Measurements from ENCODE around the gene HEPHL1.

The HEPHL1 gene

GRCh38 chr11:94043241-94043640 is 22.1 kb downstream of the HEPHL1 start:
- no peak for ATAC-seq
- no peaks in the 10 kb centered on the region for H3K4me1 Mint-ChIP-seq
- H3K4me3 Mint-ChIP-seq: no peak overlapping the region
- no peak for DNase-seq (ENCODE audit: low spot score in 2 of 2)
- peaks cover 2% of the 10 kb centered on the region for H3K9me3 Mint-ChIP-seq
- H3K27ac Mint-ChIP-seq: no peak overlapping the region
- H3K36me3 Mint-ChIP-seq: no peaks in the 10 kb centered on the region

GRCh38 chr11:94046796-94047195 is 25.6 kb downstream of the HEPHL1 start:
- H3K4me3 Mint-ChIP-seq: no peak overlapping the region
- H3K9me3 Mint-ChIP-seq: peaks cover 5% of the 10 kb centered on the region
- H3K4me1 Mint-ChIP-seq: no peaks in the 10 kb centered on the region
- no peak overlapping the region for H3K27ac Mint-ChIP-seq
- ATAC-seq (no peak), DNase-seq (ENCODE audit: low spot score in 2 of 2) (no peak)
- H3K36me3 Mint-ChIP-seq: no peaks in the 10 kb centered on the region

GRCh38 chr11:94048032-94048709 is 27.0 kb downstream of the HEPHL1 start:
- H3K27ac Mint-ChIP-seq: no peak overlapping the region
- H3K9me3 Mint-ChIP-seq: peaks cover 5% of the 10 kb centered on the region
- no peaks in the 10 kb centered on the region for H3K4me1 Mint-ChIP-seq
- DNase-seq (ENCODE audit: low spot score in 2 of 2): no peak
- ATAC-seq: no peak
- H3K4me3 Mint-ChIP-seq: no peak overlapping the region
- no peaks in the 10 kb centered on the region for H3K36me3 Mint-ChIP-seq

- H3K4me1 Mint-ChIP-seq: no peaks in the 10 kb centered on the region
- H3K36me3 Mint-ChIP-seq: no peaks in the 10 kb centered on the region
- no peak overlapping the region for H3K27ac Mint-ChIP-seq
- ATAC-seq (no peak), DNase-seq (ENCODE audit: low spot score in 2 of 2) (no peak)
- H3K9me3 Mint-ChIP-seq: peaks cover 5% of the 10 kb centered on the region
- no peak overlapping the region for H3K4me3 Mint-ChIP-seq
Measured at GRCh38 chr11:94049351-94049750, 28.2 kb downstream of the HEPHL1 start.

- no peak for ATAC-seq
- no peaks in the 10 kb centered on the region for H3K36me3 Mint-ChIP-seq
- no peak for DNase-seq (ENCODE audit: low spot score in 2 of 2)
- H3K9me3 Mint-ChIP-seq: no peaks in the 10 kb centered on the region
- H3K4me1 Mint-ChIP-seq: no peaks in the 10 kb centered on the region
- H3K4me3 Mint-ChIP-seq: no peak overlapping the region
- no peak overlapping the region for H3K27ac Mint-ChIP-seq
Measured at GRCh38 chr11:94058630-94059029, 37.5 kb downstream of the HEPHL1 start.

GRCh38 chr11:94059065-94059464 is 37.9 kb downstream of the HEPHL1 start:
- DNase-seq (ENCODE audit: low spot score in 2 of 2) (no peak), ATAC-seq (no peak)
- H3K4me1 Mint-ChIP-seq: no peaks in the 10 kb centered on the region
- H3K4me3 Mint-ChIP-seq: no peak overlapping the region
- H3K36me3 Mint-ChIP-seq: no peaks in the 10 kb centered on the region
- no peaks in the 10 kb centered on the region for H3K9me3 Mint-ChIP-seq
- no peak overlapping the region for H3K27ac Mint-ChIP-seq

- Mint-ChIP-seq H3K9me3 (no peaks in the 10 kb centered on the region), H3K4me3 (no peak overlapping the region), H3K36me3 (no peaks in the 10 kb centered on the region), H3K27ac (no peak overlapping the region), H3K4me1 (no peaks in the 10 kb centered on the region)
- DNase-seq (ENCODE audit: low spot score in 2 of 2) (no peak), ATAC-seq (no peak)
Measured at GRCh38 chr11:94060401-94060800, 39.2 kb downstream of the HEPHL1 start.

GRCh38 chr11:94062360-94062759 is 41.2 kb downstream of the HEPHL1 start:
- ATAC-seq (no peak), DNase-seq (ENCODE audit: low spot score in 2 of 2) (no peak)
- H3K4me1 Mint-ChIP-seq: no peaks in the 10 kb centered on the region
- no peaks in the 10 kb centered on the region for H3K9me3 Mint-ChIP-seq
- no peak overlapping the region for H3K27ac Mint-ChIP-seq
- no peaks in the 10 kb centered on the region for H3K36me3 Mint-ChIP-seq
- no peak overlapping the region for H3K4me3 Mint-ChIP-seq

GRCh38 chr11:94066901-94067429 is 45.8 kb downstream of the HEPHL1 start:
- ATAC-seq (no peak), DNase-seq (ENCODE audit: low spot score in 2 of 2) (no peak)
- Mint-ChIP-seq H3K9me3 (no peaks in the 10 kb centered on the region), H3K4me3 (no peak overlapping the region), H3K27ac (no peak overlapping the region), H3K36me3 (no peaks in the 10 kb centered on the region), H3K4me1 (no peaks in the 10 kb centered on the region)

GRCh38 chr11:94068764-94069163 is 47.6 kb downstream of the HEPHL1 start:
- Mint-ChIP-seq H3K4me1 (no peaks in the 10 kb centered on the region), H3K36me3 (no peaks in the 10 kb centered on the region), H3K4me3 (no peak overlapping the region), H3K9me3 (no peaks in the 10 kb centered on the region), H3K27ac (no peak overlapping the region)
- DNase-seq (ENCODE audit: low spot score in 2 of 2): no peak
- ATAC-seq: no peak

- ATAC-seq (no peak), DNase-seq (ENCODE audit: low spot score in 2 of 2) (no peak)
- H3K9me3 Mint-ChIP-seq: peaks cover 3% of the 10 kb centered on the region
- no peaks in the 10 kb centered on the region for H3K4me1 Mint-ChIP-seq
- no peak overlapping the region for H3K4me3 Mint-ChIP-seq
- H3K27ac Mint-ChIP-seq: no peak overlapping the region
- no peaks in the 10 kb centered on the region for H3K36me3 Mint-ChIP-seq
Measured at GRCh38 chr11:94077552-94078293, 56.6 kb downstream of the HEPHL1 start.

GRCh38 chr11:94084164-94084563 is 63.0 kb downstream of the HEPHL1 start:
- Mint-ChIP-seq H3K36me3 (no peaks in the 10 kb centered on the region), H3K27ac (no peak overlapping the region), H3K4me3 (no peak overlapping the region), H3K4me1 (no peaks in the 10 kb centered on the region), H3K9me3 (peaks cover 3% of the 10 kb centered on the region)
- DNase-seq (ENCODE audit: low spot score in 2 of 2) (no peak), ATAC-seq (no peak)

- H3K4me3 Mint-ChIP-seq: no peak overlapping the region
- ATAC-seq (no peak), DNase-seq (ENCODE audit: low spot score in 2 of 2) (no peak)
- H3K4me1 Mint-ChIP-seq: no peaks in the 10 kb centered on the region
- no peaks in the 10 kb centered on the region for H3K36me3 Mint-ChIP-seq
- H3K9me3 Mint-ChIP-seq: no peaks in the 10 kb centered on the region
- H3K27ac Mint-ChIP-seq: no peak overlapping the region
Measured at GRCh38 chr11:94088906-94089305, 67.8 kb downstream of the HEPHL1 start.

- DNase-seq (ENCODE audit: low spot score in 2 of 2) (no peak), ATAC-seq (no peak)
- Mint-ChIP-seq H3K27ac (no peak overlapping the region), H3K9me3 (no peaks in the 10 kb centered on the region), H3K36me3 (no peaks in the 10 kb centered on the region), H3K4me3 (no peak overlapping the region), H3K4me1 (no peaks in the 10 kb centered on the region)
Measured at GRCh38 chr11:94089341-94089740, 68.2 kb downstream of the HEPHL1 start.

- Mint-ChIP-seq H3K4me1 (no peaks in the 10 kb centered on the region), H3K27ac (no peak overlapping the region), H3K9me3 (no peaks in the 10 kb centered on the region), H3K36me3 (no peaks in the 10 kb centered on the region), H3K4me3 (no peak overlapping the region)
- DNase-seq (ENCODE audit: low spot score in 2 of 2) (no peak), ATAC-seq (no peak)
Measured at GRCh38 chr11:94090401-94090800, 69.2 kb downstream of the HEPHL1 start.

- Mint-ChIP-seq H3K4me3 (no peak overlapping the region), H3K27ac (no peak overlapping the region), H3K4me1 (no peaks in the 10 kb centered on the region), H3K9me3 (no peaks in the 10 kb centered on the region), H3K36me3 (no peaks in the 10 kb centered on the region)
- ATAC-seq: no peak
- no peak for DNase-seq (ENCODE audit: low spot score in 2 of 2)
Measured at GRCh38 chr11:94091091-94091490, 69.9 kb downstream of the HEPHL1 start.

All from stimulated activated effector memory CD8-positive, alpha-beta T cell treated with anti-CD3 and anti-CD28 coated beads, Interleukin-12 subunit alpha, Interleukin-12 subunit beta, amount 100 ng/mL, for 72 hours (primary cell).